ENCODE results near the gene RFC4.
A peak's percentile ranks its signal among the peaks of the same experiment; 100 is the strongest.
"Not testable (repeated sequence)": the region's sequence is repeated elsewhere in the genome, so short reads cannot be mapped to it uniquely, and the experiment has no call there.

RFC4 gene

GRCh38 chr3:186821429-186822387 lies 15.4 kb upstream of the RFC4 start:
- TF ChIP-seq EZH2 (IDR thresholded peaks at IDR 0.05) (no peak), POLR2AphosphoS5 (IDR thresholded peaks at IDR 0.05; ENCODE audit: borderline replicate concordance, low read depth, low read length) (no peak), FOXP2 (optimal IDR thresholded peaks at IDR 0.05; ENCODE audit: control extremely low read depth, extremely low read length, insufficient read depth) (no peak)
- no peaks in the 10 kb centered on the region for H3K9me3 ChIP-seq (ENCODE audit: low read depth, low read length)
- H3K27ac ChIP-seq = peak overlapping the region; percentile 5; the same call in 1 of the 2 replicates
- peak overlapping the region; percentile 71 for H3K9ac ChIP-seq (ENCODE audit: insufficient read length)
- peak; percentile 68 for DNase-seq (ENCODE audit: low read depth, low spot score)
- no peaks in the 10 kb centered on the region for H3K36me3 ChIP-seq (ENCODE audit: insufficient read depth, low read length)
- peak overlapping the region; percentile 70 for H3K4me3 ChIP-seq

- no peaks in the 10 kb centered on the region for H3K9me3 ChIP-seq (ENCODE audit: low read depth, low read length)
- H3K36me3 ChIP-seq (ENCODE audit: insufficient read depth, low read length) = no peaks in the 10 kb centered on the region
- no peak overlapping the region for H3K9ac ChIP-seq (ENCODE audit: insufficient read length)
- H3K27ac ChIP-seq = 0 out of 2 replicates have a peak overlapping the region, but pooled peaks have one; percentile 53
- TF ChIP-seq POLR2AphosphoS5 (IDR thresholded peaks at IDR 0.05; ENCODE audit: borderline replicate concordance, low read depth, low read length) (no peak), FOXP2 (optimal IDR thresholded peaks at IDR 0.05; ENCODE audit: control extremely low read depth, extremely low read length, insufficient read depth) (no peak), EZH2 (IDR thresholded peaks at IDR 0.05) (no peak)
- no peak for DNase-seq (ENCODE audit: low read depth, low spot score)
- no peak overlapping the region for H3K4me3 ChIP-seq
Measured at GRCh38 chr3:186818956-186819355, 12.7 kb upstream of the RFC4 start.

GRCh38 chr3:186818516-186818915 lies 12.2 kb upstream of the RFC4 start:
- DNase-seq (ENCODE audit: low read depth, low spot score) = no peak
- Histone ChIP-seq H3K27ac (peak overlapping the region; percentile 53; the same call in 1 of the 2 replicates), H3K4me3 (no peak overlapping the region), H3K9ac (ENCODE audit: insufficient read length) (no peak overlapping the region), H3K36me3 (ENCODE audit: insufficient read depth, low read length) (no peaks in the 10 kb centered on the region), H3K9me3 (ENCODE audit: low read depth, low read length) (no peaks in the 10 kb centered on the region)
- TF ChIP-seq POLR2AphosphoS5 (IDR thresholded peaks at IDR 0.05; ENCODE audit: borderline replicate concordance, low read depth, low read length) (no peak), FOXP2 (optimal IDR thresholded peaks at IDR 0.05; ENCODE audit: control extremely low read depth, extremely low read length, insufficient read depth) (no peak), EZH2 (IDR thresholded peaks at IDR 0.05) (no peak)

GRCh38 chr3:186815435-186815834 lies 9.2 kb upstream of the RFC4 start:
- H3K4me3 ChIP-seq = peak overlapping the region; percentile 18; the same call in 1 of the 2 replicates
- H3K9ac ChIP-seq (ENCODE audit: insufficient read length) = no peak overlapping the region
- no peaks in the 10 kb centered on the region for H3K36me3 ChIP-seq (ENCODE audit: insufficient read depth, low read length)
- peak overlapping the region; percentile 74 for H3K27ac ChIP-seq
- DNase-seq (ENCODE audit: low read depth, low spot score) = peak; percentile 50
- no peaks in the 10 kb centered on the region for H3K9me3 ChIP-seq (ENCODE audit: low read depth, low read length)
- no peak for TF ChIP-seq FOXP2 (optimal IDR thresholded peaks at IDR 0.05; ENCODE audit: control extremely low read depth, extremely low read length, insufficient read depth)
- no peak for TF ChIP-seq EZH2 (IDR thresholded peaks at IDR 0.05)
- TF ChIP-seq POLR2AphosphoS5 (IDR thresholded peaks at IDR 0.05; ENCODE audit: borderline replicate concordance, low read depth, low read length) = no peak

- no peak for DNase-seq (ENCODE audit: low read depth, low spot score)
- no peak overlapping the region for H3K4me3 ChIP-seq
- no peak for TF ChIP-seq POLR2AphosphoS5 (IDR thresholded peaks at IDR 0.05; ENCODE audit: borderline replicate concordance, low read depth, low read length)
- no peak for TF ChIP-seq FOXP2 (optimal IDR thresholded peaks at IDR 0.05; ENCODE audit: control extremely low read depth, extremely low read length, insufficient read depth)
- no peak for TF ChIP-seq EZH2 (IDR thresholded peaks at IDR 0.05)
- H3K9me3 ChIP-seq (ENCODE audit: low read depth, low read length) = no peaks in the 10 kb centered on the region
- no peak overlapping the region for H3K9ac ChIP-seq (ENCODE audit: insufficient read length)
- H3K36me3 ChIP-seq (ENCODE audit: insufficient read depth, low read length) = no peaks in the 10 kb centered on the region
- H3K27ac ChIP-seq = no peak overlapping the region
Measured at GRCh38 chr3:186814100-186814499, 7.8 kb upstream of the RFC4 start.

GRCh38 chr3:186811313-186811712 lies 5.0 kb upstream of the RFC4 start:
- H3K9ac ChIP-seq (ENCODE audit: insufficient read length); H3K4me3 ChIP-seq; H3K27ac ChIP-seq; DNase-seq (ENCODE audit: low read depth, low spot score); H3K36me3 ChIP-seq (ENCODE audit: insufficient read depth, low read length); H3K9me3 ChIP-seq (ENCODE audit: low read depth, low read length): not testable (repeated sequence)

- TF ChIP-seq EZH2 (IDR thresholded peaks at IDR 0.05) (no peak), POLR2AphosphoS5 (IDR thresholded peaks at IDR 0.05; ENCODE audit: borderline replicate concordance, low read depth, low read length) (no peak), FOXP2 (optimal IDR thresholded peaks at IDR 0.05; ENCODE audit: control extremely low read depth, extremely low read length, insufficient read depth) (no peak)
Measured at GRCh38 chr3:186810336-186810996, 4.2 kb upstream of the RFC4 start.

GRCh38 chr3:186807231-186807630 lies 949 bp upstream of the RFC4 start:
- Histone ChIP-seq H3K9me3 (ENCODE audit: low read depth, low read length) (no peaks in the 10 kb centered on the region), H3K36me3 (ENCODE audit: insufficient read depth, low read length) (peaks cover 30% of the 10 kb centered on the region), H3K27ac (peak overlapping the region; percentile 69; the same call in 1 of the 2 replicates), H3K4me3 (peak overlapping the region; percentile 89), H3K9ac (ENCODE audit: insufficient read length) (peak overlapping the region; percentile 96)
- TF ChIP-seq POLR2AphosphoS5 (IDR thresholded peaks at IDR 0.05; ENCODE audit: borderline replicate concordance, low read depth, low read length) (no peak), FOXP2 (optimal IDR thresholded peaks at IDR 0.05; ENCODE audit: control extremely low read depth, extremely low read length, insufficient read depth) (no peak), EZH2 (IDR thresholded peaks at IDR 0.05) (no peak)
- no peak for DNase-seq (ENCODE audit: low read depth, low spot score)

More at GRCh38 chr3:186810336-186810996, 4.2 kb upstream of the RFC4 start:
- no peak overlapping the region for H3K4me3 ChIP-seq
- H3K36me3 ChIP-seq (ENCODE audit: insufficient read depth, low read length) = no peaks in the 10 kb centered on the region
- H3K9ac ChIP-seq (ENCODE audit: insufficient read length) = no peak overlapping the region
- H3K9me3 ChIP-seq (ENCODE audit: low read depth, low read length) = no peaks in the 10 kb centered on the region
- DNase-seq (ENCODE audit: low read depth, low spot score) = no peak
- H3K27ac ChIP-seq = no peak overlapping the region

- not testable (repeated sequence) for H3K9me3 ChIP-seq (ENCODE audit: low read depth, low read length); DNase-seq (ENCODE audit: low read depth, low spot score); H3K9ac ChIP-seq (ENCODE audit: insufficient read length); H3K27ac ChIP-seq; H3K4me3 ChIP-seq
- peaks cover 63% of the 10 kb centered on the region for H3K36me3 ChIP-seq (ENCODE audit: insufficient read depth, low read length)
Measured at GRCh38 chr3:186803447-186803846, 2.8 kb downstream of the RFC4 start.
